H1 (cell line): ENCODE results near the gene ID2. TPM values are rescaled to one million over a fixed set of nuclear protein-coding genes. Genes with fewer than 3 reads are reported as not detected.

ENCODE experiments used
- CTCF ChIA-PET: fragments of 300-600 bp; sonication (Branson Sonifier 250); formaldehyde crosslinking; loops from one replicate; lab custom pipeline; 2021; ENCODE audit not compliant: partially characterized antibody; lab: Charles Lee
- POLR2A ChIA-PET: fragments of 300-600 bp; sonication (Branson Sonifier 250); formaldehyde crosslinking; loops from one replicate; lab custom pipeline; 2021; ENCODE audit warnings: inconsistent platforms; ENCODE audit not compliant: partially characterized antibody; lab: Charles Lee
- DNase-seq, 2 experiments: peaks; one replicate each; pipeline versions ENCODE4 v3.0.0 to v3.0.0-alpha.2; 2010 to 2022; ENCODE audit warnings: low spot score in 2 of 2, low read depth in 1 of 2, mixed read lengths in 1 of 2
- FAIRE-seq: peaks from 2 replicates; lab custom pipeline; 2011; peaks lifted over from hg19 to GRCh38; lab: Jason Lieb, UNC
- H2AFZ ChIP-seq: 2 replicates; pipeline ENCODE4 v1.8.1; 2012; ENCODE audit warnings: low read length, inconsistent platforms
- H2AK5ac ChIP-seq: 2 replicates; pipeline ENCODE4 v1.6.1; 2013; ENCODE audit warnings: low read depth, low read length
- H2BK120ac ChIP-seq: replicated peaks from 2 replicates; pipeline ENCODE3; 2013; ENCODE audit warnings: low read depth, low read length, inconsistent platforms
- H2BK12ac ChIP-seq: 2 replicates; pipeline ENCODE4 v1.6.1; 2013; ENCODE audit warnings: low read depth, low read length
- H2BK15ac ChIP-seq: 2 replicates; pipeline ENCODE4 v1.6.1; 2013; ENCODE audit warnings: low read length
- H2BK20ac ChIP-seq: 2 replicates; pipeline ENCODE4 v1.6.1; 2013; ENCODE audit warnings: low read length
- H2BK5ac ChIP-seq: 2 replicates; pipeline ENCODE4 v1.6.1; 2013; ENCODE audit warnings: low read depth, low read length
- H3K14ac ChIP-seq: 2 replicates; pipeline ENCODE4 v1.6.1; 2013; ENCODE audit warnings: inconsistent platforms; ENCODE audit not compliant: insufficient read length
- H3K18ac ChIP-seq: 2 replicates; pipeline ENCODE4 v1.6.1; 2013; ENCODE audit warnings: low read length; ENCODE audit errors: extremely low read depth
- H3K23ac ChIP-seq: 2 replicates; pipeline ENCODE4 v1.6.1; 2013; ENCODE audit warnings: inconsistent platforms; ENCODE audit not compliant: insufficient read length
- H3K23me2 ChIP-seq: 2 replicates; pipeline ENCODE4 v1.6.1; 2013; ENCODE audit warnings: low read depth, low read length
- H3K27ac ChIP-seq: 2 replicates; pipeline ENCODE4 v1.6.1; 2011; ENCODE audit warnings: low read depth, low read length, inconsistent platforms
- H3K27me3 ChIP-seq, 4 experiments: replicated peaks in 1 of 4; 1 replicate in 1 of 4; 2 replicates in 3 of 4; pipeline versions ENCODE4 v1.6.1 to v1.8.1; 2011 to 2013; ENCODE audit warnings: low read length in 3 of 4, mild to moderate bottlenecking in 3 of 4, inconsistent platforms in 2 of 4, mixed read lengths in 2 of 4, moderate library complexity in 1 of 4; ENCODE audit not compliant: control insufficient read depth in 3 of 4, insufficient read depth in 3 of 4; ENCODE audit errors: extremely low read depth in 1 of 4
- H3K36me3 ChIP-seq, 4 experiments: 2 replicates each; pipeline versions ENCODE4 v1.6.1 to v1.8.1; 2011 to 2013; ENCODE audit warnings: mild to moderate bottlenecking in 4 of 4, low read length in 3 of 4, moderate library complexity in 2 of 4, control low read depth in 1 of 4, inconsistent platforms in 1 of 4; ENCODE audit not compliant: insufficient read depth in 4 of 4, control insufficient read depth in 2 of 4
- H3K4ac ChIP-seq: replicated peaks from 2 replicates; pipeline ENCODE3; 2013; ENCODE audit warnings: low read length, low read depth, mixed read lengths, inconsistent platforms; ENCODE audit not compliant: insufficient read length
- H3K4me1 ChIP-seq, 4 experiments: replicated peaks in 1 of 4; 1 replicate in 1 of 4; 2 replicates in 3 of 4; pipeline versions ENCODE4 v1.6.1 to v1.8.1; 2011 to 2013; ENCODE audit warnings: low read length in 3 of 4, inconsistent platforms in 2 of 4, mixed read lengths in 1 of 4; ENCODE audit not compliant: insufficient read depth in 4 of 4, control insufficient read depth in 3 of 4
- H3K4me2 ChIP-seq, 2 experiments: 2 replicates each; pipeline versions ENCODE4 v1.6.1 to v1.8.1; 2011 to 2013; ENCODE audit warnings: low read depth in 2 of 2, low read length in 2 of 2, control low read depth in 1 of 2, inconsistent platforms in 1 of 2, mild to moderate bottlenecking in 1 of 2; ENCODE audit not compliant: insufficient read depth in 1 of 2
- H3K4me3 ChIP-seq, 4 experiments: fragments of 200-600, 300-600 bp in 1 of 4; sonication (generic), shearing (Covaris generic), sonication (Bioruptor Twin) in 1 of 4; 2 replicates each; pipeline versions ENCODE4 v1.5.1 to v1.8.1; 2011 to 2016; ENCODE audit warnings: low read length in 4 of 4, low read depth in 3 of 4, control low read depth in 2 of 4, inconsistent platforms in 2 of 4, mild to moderate bottlenecking in 2 of 4, mixed read lengths in 1 of 4, moderate library complexity in 1 of 4; ENCODE audit not compliant: insufficient read depth in 2 of 4; ENCODE audit errors: extremely low read depth in 1 of 4
- H3K56ac ChIP-seq: replicated peaks from 2 replicates; pipeline ENCODE3; 2013; ENCODE audit warnings: low read depth, mild to moderate bottlenecking, mixed read lengths, low read length, inconsistent platforms; ENCODE audit not compliant: insufficient read length
- H3K79me1 ChIP-seq: 2 replicates; pipeline ENCODE4 v1.6.1; 2013; ENCODE audit warnings: low read depth, low read length, control low read depth
- H3K79me2 ChIP-seq, 2 experiments: 2 replicates each; pipeline versions ENCODE4 v1.6.1 to v1.8.1; 2012 to 2013; ENCODE audit warnings: low read length in 2 of 2, mild to moderate bottlenecking in 2 of 2, inconsistent platforms in 1 of 2; ENCODE audit not compliant: insufficient read depth in 2 of 2, control insufficient read depth in 1 of 2
- H3K9ac ChIP-seq, 4 experiments: replicated peaks in 1 of 4; 1 replicate in 1 of 4; 2 replicates in 3 of 4; pipeline versions ENCODE4 v1.6.1 to v1.8.1; 2011 to 2013; ENCODE audit warnings: low read depth in 3 of 4, low read length in 3 of 4, control low read depth in 2 of 4, mild to moderate bottlenecking in 2 of 4, moderate library complexity in 2 of 4, inconsistent platforms in 1 of 4; ENCODE audit errors: extremely low read depth in 1 of 4
- H3K9me3 ChIP-seq, 2 experiments: 2 replicates each; pipeline versions ENCODE4 v1.6.1 to v1.8.1; 2012 to 2013; ENCODE audit warnings: mild to moderate bottlenecking in 2 of 2, moderate library complexity in 2 of 2, control low read depth in 1 of 2, inconsistent platforms in 1 of 2, low read depth in 1 of 2, low read length in 1 of 2, mixed read lengths in 1 of 2; ENCODE audit not compliant: insufficient read depth in 2 of 2
- H4K20me1 ChIP-seq, 2 experiments: replicated peaks in 1 of 2; 2 replicates each; pipeline versions ENCODE3 to v1.8.1; 2011 to 2013; ENCODE audit warnings: inconsistent platforms in 2 of 2, low read length in 2 of 2, mild to moderate bottlenecking in 1 of 2; ENCODE audit not compliant: insufficient read depth in 2 of 2, control insufficient read depth in 1 of 2
- H4K5ac ChIP-seq: 2 replicates; pipeline ENCODE4 v1.6.1; 2013; ENCODE audit warnings: low read length, low read depth, mixed read lengths, inconsistent platforms; ENCODE audit not compliant: insufficient read length
- H4K8ac ChIP-seq: 2 replicates; pipeline ENCODE4 v1.8.0; 2013; ENCODE audit warnings: mild to moderate bottlenecking, moderate library complexity, low read length, inconsistent platforms; ENCODE audit not compliant: insufficient read depth; ENCODE audit errors: extremely low read depth
- H4K91ac ChIP-seq: replicated peaks from 2 replicates; pipeline ENCODE3; 2013; ENCODE audit warnings: low read length, mixed read lengths, inconsistent platforms; ENCODE audit not compliant: insufficient read length
- SUZ12 ChIP-seq: fragments of 200-600 bp; sonication (generic); IDR thresholded peaks from 2 replicates; pipeline ENCODE4 v1.6.1; 2012; ENCODE audit warnings: mild to moderate bottlenecking, inconsistent platforms, low read length, moderate library complexity, mixed read lengths
- WGBS, 2 experiments: shearing (Covaris generic) in 1 of 2; methylation state at CpG; one replicate each; pipeline versions ENCODE4 v1.1.6 to v1.1.7; 2013 to 2015; ENCODE audit warnings: low lambda C conversion rate in 2 of 2, mixed read lengths in 2 of 2, inconsistent platforms in 1 of 2, low coverage in 1 of 2, missing lambda C conversion rate in 1 of 2; ENCODE audit not compliant: insufficient replicate concordance in 2 of 2, insufficient coverage in 1 of 2, insufficient read length in 1 of 2; ENCODE audit errors: extremely low coverage in 1 of 2, missing lambda C conversion rate in 1 of 2; 5-methylcytosine and 5-hydroxymethylcytosine counted together
- polyA plus RNA-seq, 7 experiments: library from polyadenylated mRNA; depleted of rRNA in 3 of 7; stranded (reverse) in 5 of 7; unstranded in 2 of 7; fragments of >200 nt in 5 of 7; fragments of 200-250 nt in 2 of 7; gene quantifications; 1 replicate in 5 of 7; 2 replicates in 1 of 7; 4 replicates in 1 of 7; pipeline versions ENCODE4 v1.2.1 to v1.2.3, GENCODE V29; 2011 to 2013; ENCODE audit warnings: missing spikeins in 2 of 7, mixed read lengths in 2 of 7
- total RNA-seq: library from RNA; stranded (reverse); fragmentation: NEBNext Ultra II Directional; extraction: Animal tissue kit (Norgen Biotek cat#: 25700); gene quantifications from 2 replicates; pipeline ENCODE4 v1.2.1, GENCODE V29; 2021

ID2 gene
- total and polyA plus RNA-seq, 2 of the 8 experiments (the other 6 are each of a cell fraction or from before 2014, with no cell fraction given), result 36.7 to 214 TPM

DNA sequence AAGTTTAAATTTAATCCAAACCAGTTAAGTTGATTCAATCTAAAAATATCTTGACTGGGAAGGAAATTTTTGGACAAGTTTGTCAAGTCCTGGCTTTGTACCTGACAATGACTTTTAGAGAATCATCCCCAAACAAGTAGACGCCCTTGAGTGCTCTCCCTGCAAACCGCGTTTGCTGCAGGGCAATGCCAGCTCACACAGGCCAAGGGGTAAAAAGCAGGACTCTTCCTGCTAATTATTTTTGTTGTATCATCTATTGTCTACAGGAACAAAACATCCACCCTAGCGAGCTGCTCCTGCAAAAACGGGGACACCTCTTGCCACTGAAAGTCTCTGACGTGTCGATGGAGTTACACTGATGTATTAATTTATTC lies 10.9 kb downstream of the ID2 start:
- Histone ChIP-seq H3K18ac (no peak overlapping the region), H3K23me2 (no peaks in the 10 kb centered on the region), H2BK20ac (no peak overlapping the region), H4K91ac (no peak overlapping the region), H2BK5ac (no peak overlapping the region), H2AFZ (no peak overlapping the region), H3K9ac (no peak overlapping the region), H3K56ac (no peak overlapping the region), H3K9me3 (no peaks in the 10 kb centered on the region), H3K79me1 (no peaks in the 10 kb centered on the region), H2BK12ac (0 out of 2 replicates have a peak overlapping the region, but pooled peaks have one; percentile 63), H3K4ac (no peak overlapping the region), H3K4me2 (peak overlapping the region; percentile 43 to 68; a peak in 3 of 4 replicates), H3K79me2 (no peaks in the 10 kb centered on the region)
- CTCF ChIA-PET, result interaction anchor here (0.7 to 2.3 kb wide), 36 partner anchors 10 to 1266 kb away, joined by 3 to 12 read pairs (median 4); no protein-coding TSS in a partner anchor
- no peak for TF ChIP-seq SUZ12
- TF ChIP-seq, all 59 proteins: peak for 0
- FAIRE-seq (no peak), DNase-seq (no peak)
- POLR2A ChIA-PET, result interaction anchor here (0.9 kb wide), 1 partner anchor 12 kb away, joined by 3 read pairs; no protein-coding TSS in a partner anchor
- Histone ChIP-seq H3K23ac (no peak overlapping the region), H2BK120ac (no peak overlapping the region), H3K27ac (no peak overlapping the region), H3K14ac (no peak overlapping the region), H3K27me3 (no peaks in the 10 kb centered on the region), H3K4me3 (peak overlapping the region in 1 of 4 experiments; percentile 48; a peak in 1 of 8 replicates), H3K4me1 (peaks cover 0 to 4% (median 0%) of the 10 kb centered on the region in 4 experiments; a peak in 3 of 7 replicates), H4K8ac (no peak overlapping the region), H2AK5ac (no peak overlapping the region), H4K20me1 (no peaks in the 10 kb centered on the region), H2BK15ac (no peak overlapping the region), H4K5ac (no peak overlapping the region), H3K36me3 (no peaks in the 10 kb centered on the region)
- WGBS, 2 experiments, result 72% methylated on average over 7 of the region's 7 CpGs; no CpG with 5 or more reads in 1 of the 2 experiments
